HS-5 (cell line): ENCODE measurements around the gene MYO7A.

Experiments
- DNase-seq: peaks from one replicate; pipeline ENCODE4 v3.0.0-alpha.2; 2012; ENCODE audit warnings: low read depth

MYO7A gene

DNA sequence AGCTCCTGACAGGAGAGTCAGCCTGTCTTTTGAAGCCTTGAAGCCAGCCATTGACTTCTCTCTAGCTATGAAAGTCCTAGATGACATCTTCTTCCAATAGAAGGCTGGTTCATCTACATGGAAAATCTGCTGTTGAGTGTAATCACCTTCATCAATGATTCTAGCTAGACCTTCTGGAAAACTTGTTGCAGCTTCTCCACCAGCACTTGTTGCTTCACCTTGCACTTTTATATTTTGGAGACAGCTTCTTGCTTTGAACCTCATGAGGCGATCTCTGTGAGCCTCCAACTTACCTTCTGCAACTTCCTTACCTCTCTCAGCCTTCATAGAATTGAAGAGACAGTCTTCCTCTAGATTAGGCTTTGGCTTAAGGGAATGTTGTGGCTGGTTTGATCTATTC lies 58.3 kb downstream of the MYO7A start:
- DNase-seq: no peak

DNA sequence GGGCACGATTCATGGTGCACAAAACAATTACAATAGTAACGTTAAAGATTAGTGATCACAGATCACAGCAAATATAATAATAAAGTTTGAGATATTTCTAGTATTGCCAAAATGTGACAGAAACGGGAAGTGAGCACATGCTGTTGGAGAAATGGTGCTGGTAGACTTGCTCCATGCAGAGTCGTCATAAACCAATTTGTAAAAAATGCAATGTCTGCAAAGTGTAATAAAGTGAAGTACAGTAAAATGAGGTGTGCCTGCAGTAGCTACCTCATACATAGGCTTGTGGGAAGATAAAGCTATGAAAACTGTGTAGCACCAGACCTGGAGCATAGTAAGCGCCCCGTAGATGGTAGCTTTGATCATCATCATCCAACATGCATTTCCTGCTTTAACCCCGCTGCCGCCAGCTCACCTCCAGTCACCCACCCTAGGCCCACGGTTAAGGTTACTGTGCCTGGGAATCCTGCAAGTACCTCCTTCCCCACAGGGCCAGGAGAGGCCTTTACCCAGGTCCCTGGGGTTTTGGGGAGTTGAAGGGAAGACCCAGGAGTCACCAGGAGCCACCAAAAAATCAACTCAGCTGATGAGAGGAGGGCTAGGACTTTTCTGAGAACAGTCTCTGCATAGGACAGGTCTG lies 59.2 kb downstream of the MYO7A start:
- DNase-seq: no peak

- peak; percentile 29 for DNase-seq
These were observed 60.0 kb downstream of the MYO7A start for GRCh38 chr11:77187776-77188632.

DNA sequence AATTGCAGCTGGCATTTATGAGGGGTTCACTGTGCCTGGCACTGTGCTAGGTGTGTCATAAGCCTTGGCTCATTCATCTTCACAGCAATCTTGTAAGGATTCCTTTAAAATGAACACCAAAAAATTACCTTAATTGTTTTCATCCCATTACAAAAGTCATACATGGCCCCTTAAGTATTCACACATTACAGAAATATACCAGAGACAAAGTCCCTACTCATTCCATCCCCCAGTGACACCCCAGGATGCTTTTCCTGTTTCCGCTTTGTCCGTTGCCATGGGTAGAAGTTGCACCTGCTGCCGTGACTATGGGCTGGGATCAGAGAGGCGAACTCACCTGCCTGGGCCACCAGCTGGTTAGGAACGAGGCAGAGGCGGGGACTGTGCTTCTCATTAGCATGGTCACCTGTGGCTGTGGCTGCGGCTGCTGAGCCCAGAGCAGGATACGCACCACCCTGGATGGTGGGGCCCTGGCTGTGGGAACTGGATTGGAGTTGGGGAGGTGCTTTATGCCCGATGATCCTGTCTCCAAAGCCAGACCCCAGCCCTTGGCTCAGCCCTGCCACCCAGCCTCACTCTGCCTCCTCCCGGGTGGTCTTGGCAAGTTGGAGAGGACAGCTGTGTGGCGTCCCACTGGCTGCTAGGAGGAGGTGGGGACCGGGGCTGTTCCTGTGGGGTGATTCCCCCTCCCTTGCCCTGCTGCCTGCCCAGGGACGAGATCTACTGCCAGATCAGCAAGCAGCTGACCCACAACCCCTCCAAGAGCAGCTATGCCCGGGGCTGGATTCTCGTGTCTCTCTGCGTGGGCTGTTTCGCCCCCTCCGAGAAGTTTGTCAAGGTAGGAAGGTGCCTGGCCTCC lies 60.8 kb downstream of the MYO7A start:
- no peak for DNase-seq

- DNase-seq: no peak
These were observed 61.7 kb downstream of the MYO7A start for GRCh38 chr11:77189588-77190210.

- no peak for DNase-seq
These were observed 62.5 kb downstream of the MYO7A start for GRCh38 chr11:77190331-77191075.

- DNase-seq: no peak
These were observed 63.4 kb downstream of the MYO7A start for GRCh38 chr11:77191429-77191822.

DNA sequence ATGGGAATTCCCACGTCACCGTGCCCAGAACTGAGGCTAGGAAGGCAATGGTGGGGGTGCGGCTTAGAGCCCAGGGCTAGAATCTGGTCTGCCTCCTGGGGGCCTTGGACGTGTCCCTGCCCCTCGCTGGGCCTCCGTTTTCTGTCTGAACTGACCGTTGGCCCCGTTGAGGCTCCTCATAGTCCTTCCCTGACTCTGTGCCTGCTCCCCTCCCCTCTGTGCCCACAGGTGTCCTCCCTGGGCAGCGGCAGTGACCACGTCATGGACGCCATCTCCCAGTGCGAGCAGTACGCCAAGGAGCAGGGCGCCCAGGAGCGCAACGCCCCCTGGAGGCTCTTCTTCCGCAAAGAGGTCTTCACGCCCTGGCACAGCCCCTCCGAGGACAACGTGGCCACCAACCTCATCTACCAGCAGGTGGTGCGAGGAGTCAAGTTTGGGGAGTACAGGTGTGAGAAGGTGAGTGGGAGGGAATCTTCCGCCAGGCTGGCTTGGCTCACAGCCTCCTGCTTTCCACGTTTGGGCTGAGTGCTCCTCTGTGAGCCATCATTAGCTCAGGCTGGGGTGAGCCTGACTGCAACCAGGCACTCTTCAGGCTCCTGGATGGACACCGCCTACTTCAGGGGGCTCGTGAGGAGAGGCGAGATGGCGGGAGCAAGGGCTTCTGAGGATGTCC lies 63.9 kb downstream of the MYO7A start:
- DNase-seq: no peak

DNA sequence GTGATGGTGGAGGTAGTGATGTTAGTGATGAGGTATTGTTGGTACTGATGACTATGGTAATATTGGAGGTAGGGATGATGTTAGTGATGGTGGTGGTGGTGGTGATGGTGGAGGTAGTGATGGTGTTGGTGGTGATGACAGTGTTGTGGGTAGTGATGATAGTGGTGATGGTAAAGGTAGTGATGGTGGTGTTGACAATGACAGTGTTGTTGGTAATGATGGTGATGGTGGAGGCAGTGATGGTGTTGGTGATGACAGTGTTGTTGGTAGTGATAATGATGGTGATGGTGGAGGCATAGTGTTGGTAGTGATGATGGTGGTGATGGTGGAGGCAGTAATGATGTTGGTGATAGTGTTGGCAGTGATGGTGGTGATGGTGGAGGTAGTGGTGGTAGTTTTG lies 65.1 kb downstream of the MYO7A start:
- DNase-seq: no peak

DNA sequence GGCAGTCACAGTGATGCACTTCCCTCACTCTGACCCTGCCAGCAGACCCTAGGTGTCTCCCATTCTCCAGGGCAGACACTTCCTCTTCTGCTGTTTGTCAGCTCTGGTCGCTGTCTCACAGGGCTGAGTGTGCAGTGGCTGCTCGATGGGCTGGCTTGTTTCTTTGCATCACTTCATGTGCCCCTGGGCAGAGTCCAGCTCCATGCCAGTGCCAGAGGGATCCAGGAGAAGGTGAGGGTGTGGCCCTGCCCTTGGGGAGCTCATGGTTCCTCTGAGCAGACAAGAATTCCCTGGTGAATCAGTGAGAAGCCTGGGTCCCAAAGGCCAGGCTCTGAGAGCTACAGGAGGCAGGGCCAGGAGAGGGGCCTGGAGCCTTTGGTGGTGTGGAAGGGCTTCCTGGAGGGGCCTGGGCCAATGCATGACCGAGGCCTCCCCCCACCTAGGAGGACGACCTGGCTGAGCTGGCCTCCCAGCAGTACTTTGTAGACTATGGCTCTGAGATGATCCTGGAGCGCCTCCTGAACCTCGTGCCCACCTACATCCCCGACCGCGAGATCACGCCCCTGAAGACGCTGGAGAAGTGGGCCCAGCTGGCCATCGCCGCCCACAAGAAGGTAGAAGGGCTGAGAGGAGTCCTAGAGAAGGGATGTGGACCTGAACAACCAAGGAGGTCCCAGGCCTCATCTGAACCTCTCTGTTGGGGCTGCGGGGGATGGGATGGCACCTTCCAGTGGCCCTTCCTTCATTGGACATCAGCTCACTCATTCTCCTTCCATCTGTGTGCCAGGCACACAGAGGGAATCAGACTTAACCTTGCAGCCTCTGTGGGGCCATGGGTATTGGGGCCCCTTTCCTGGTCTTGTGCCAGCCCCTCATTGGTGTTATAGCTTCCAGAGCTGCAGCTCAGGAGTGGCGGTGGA lies 66.1 kb downstream of the MYO7A start:
- DNase-seq: no peak

DNA sequence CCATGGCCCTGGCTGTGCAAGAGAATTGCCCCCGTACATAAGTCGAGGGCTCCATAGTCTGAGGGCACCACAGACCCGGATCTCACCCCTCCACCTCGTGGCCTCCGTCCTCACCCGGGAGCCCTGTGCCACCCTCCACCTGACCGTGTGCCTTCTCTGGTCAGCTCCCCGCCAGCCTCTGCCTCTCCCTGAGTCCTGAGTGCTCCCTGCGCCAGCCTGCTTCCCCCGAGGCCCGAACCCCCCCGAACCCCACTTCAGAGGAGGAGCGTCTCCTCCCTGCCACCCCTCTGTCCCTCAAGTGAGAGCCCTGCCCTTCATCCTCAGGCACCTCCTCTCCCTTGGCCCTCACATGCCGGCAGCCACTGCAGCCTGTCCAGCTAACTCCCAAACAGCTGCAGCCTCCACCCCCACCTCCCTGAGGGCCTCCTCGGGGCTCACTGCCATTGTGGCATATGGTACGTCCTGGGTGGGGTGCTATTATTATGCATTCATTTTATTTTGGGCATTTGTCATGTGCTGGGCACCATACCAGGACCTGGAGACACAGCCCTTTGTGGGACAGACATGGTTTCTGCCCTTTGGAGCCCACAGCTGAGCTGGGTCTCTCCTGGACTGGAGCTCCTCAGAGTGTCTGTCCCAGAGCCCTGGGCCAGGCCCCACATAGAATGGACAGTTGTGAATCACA lies 67.2 kb downstream of the MYO7A start:
- no peak for DNase-seq

DNA sequence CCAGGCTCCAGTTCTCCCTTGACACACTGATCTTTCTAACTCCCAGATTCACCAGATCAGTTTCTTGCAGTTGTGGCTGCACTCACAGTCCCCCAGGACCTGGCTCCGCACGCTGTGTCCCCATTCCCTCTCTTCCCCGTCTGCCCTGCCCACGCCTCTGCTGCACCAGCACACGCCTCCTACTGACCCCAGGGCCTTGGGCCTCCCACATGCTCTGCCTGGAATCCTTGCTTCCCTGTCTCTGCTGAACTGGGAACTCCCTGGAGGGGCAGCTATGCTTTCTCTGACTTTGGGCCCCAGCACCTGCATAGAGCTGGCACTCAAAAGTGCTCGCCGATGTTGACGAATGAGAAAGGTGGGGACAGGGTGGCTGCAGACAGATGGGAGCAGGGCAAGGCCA lies 68.9 kb downstream of the MYO7A start:
- DNase-seq: no peak

DNA sequence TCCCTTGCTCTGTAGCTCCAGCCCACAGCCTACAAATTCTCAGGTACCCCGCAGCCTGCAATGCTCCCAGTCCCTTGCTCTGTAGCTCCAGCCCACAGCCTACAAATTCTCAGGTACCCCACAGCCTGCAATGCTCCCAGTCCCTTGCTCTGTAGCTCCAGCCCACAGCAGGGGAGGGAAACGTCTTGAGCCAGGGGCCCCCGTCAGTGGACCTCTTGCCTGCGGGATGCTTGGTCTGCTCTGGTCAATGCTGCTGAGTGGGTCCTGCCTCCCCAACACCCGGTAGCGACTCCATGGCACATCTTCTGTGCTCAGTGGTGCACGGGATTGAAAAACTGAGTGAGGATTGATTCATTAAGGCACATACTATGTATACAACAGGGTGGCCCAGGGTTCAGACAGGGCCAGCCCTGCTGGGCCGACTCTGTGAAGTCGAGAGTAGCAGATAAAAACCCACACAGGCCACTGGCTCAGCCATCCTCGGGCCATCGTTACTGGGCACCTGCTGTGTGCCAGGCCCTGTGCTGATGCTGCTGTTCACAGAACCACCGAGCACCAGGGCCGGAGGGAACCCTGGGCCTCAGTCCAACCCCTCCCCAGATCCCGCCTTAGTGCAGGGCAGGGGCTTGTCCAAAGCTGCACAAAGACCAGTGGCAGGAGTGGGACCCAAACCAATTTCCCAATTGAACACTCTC lies 69.7 kb downstream of the MYO7A start:
- no peak for DNase-seq

- no peak for DNase-seq
These were observed 70.4 kb downstream of the MYO7A start for GRCh38 chr11:77198440-77198849.

DNA sequence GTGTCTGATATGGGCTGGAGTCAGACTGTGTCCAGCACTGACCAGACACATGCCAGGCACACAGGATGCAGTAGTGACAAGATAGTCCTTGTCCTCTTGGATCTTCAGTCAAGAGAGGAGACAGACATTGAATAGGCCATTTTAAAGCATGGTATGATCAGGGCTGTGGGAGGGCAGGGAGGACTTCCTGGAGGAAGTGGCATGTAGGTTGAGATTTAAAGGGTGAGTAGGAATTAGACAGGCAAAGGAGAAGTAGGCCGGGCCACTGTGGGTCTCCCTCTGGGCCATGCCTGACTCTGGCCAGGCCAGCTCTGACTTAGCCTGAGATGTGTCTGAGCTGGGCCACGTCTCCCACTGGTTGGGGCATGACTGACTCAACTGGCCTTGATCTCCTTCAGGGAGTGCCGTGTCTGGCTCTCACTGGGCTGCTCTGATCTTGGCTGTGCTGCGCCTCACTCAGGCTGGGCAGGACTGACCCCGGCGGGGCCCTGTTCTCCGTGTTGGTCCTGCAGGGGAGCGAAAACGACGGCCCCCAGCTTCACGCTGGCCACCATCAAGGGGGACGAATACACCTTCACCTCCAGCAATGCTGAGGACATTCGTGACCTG lies 71.2 kb downstream of the MYO7A start:
- DNase-seq: no peak

- no peak for DNase-seq
These were observed 72.6 kb downstream of the MYO7A start for GRCh38 chr11:77200351-77201268.

DNA sequence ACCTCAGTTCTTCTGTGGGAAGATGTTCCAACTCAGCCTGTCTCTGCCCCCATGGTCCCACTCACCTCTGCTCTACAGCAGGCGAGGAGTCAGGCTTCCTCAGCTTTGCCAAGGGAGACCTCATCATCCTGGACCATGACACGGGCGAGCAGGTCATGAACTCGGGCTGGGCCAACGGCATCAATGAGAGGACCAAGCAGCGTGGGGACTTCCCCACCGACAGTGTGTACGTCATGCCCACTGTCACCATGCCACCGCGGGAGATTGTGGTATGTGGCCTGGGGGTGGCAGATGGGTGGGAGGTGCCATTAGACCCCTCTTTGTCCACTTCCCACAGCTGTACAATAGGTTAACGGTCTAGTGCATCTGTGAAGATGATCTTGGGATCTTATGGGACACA lies 73.3 kb downstream of the MYO7A start:
- DNase-seq: no peak
